Measurements from ENCODE around the gene LMO3. TPM values are rescaled to one million over a fixed set of nuclear protein-coding genes. Genes with fewer than 3 reads are reported as not detected.

LMO3 gene
- polyA plus RNA-seq, 1 experiment, result not detected

- TF ChIP-seq, protein P1, sequence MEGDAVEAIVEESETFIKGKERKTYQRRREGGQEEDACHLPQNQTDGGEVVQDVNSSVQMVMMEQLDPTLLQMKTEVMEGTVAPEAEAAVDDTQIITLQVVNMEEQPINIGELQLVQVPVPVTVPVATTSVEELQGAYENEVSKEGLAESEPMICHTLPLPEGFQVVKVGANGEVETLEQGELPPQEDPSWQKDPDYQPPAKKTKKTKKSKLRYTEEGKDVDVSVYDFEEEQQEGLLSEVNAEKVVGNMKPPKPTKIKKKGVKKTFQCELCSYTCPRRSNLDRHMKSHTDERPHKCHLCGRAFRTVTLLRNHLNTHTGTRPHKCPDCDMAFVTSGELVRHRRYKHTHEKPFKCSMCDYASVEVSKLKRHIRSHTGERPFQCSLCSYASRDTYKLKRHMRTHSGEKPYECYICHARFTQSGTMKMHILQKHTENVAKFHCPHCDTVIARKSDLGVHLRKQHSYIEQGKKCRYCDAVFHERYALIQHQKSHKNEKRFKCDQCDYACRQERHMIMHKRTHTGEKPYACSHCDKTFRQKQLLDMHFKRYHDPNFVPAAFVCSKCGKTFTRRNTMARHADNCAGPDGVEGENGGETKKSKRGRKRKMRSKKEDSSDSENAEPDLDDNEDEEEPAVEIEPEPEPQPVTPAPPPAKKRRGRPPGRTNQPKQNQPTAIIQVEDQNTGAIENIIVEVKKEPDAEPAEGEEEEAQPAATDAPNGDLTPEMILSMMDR (IDR thresholded peaks at IDR 0.05; ENCODE audit: insufficient read depth, low read depth, low read length), result no peak
- ChIA-PET CTCF (no interaction called here), POLR2A (no interaction called here)
- no peaks in the 10 kb centered on the region for H3K36me3 ChIP-seq (ENCODE audit: control insufficient read depth, insufficient read depth, low read length)
- DNase-seq (ENCODE audit: low read depth), result no peak
- H3K4me3 ChIP-seq (ENCODE audit: low read depth, low read length), result no peak overlapping the region
- no peaks in the 10 kb centered on the region for H3K27me3 ChIP-seq (ENCODE audit: control insufficient read depth, insufficient read depth, low read length)
These were observed 3.5 kb downstream of the LMO3 start for GRCh38 chr12:16602412-16602811.

- no peak for DNase-seq (ENCODE audit: low read depth)
- no peaks in the 10 kb centered on the region for H3K27me3 ChIP-seq (ENCODE audit: control insufficient read depth, insufficient read depth, low read length)
- H3K4me3 ChIP-seq (ENCODE audit: low read depth, low read length), result no peak overlapping the region
- no peaks in the 10 kb centered on the region for H3K36me3 ChIP-seq (ENCODE audit: control insufficient read depth, insufficient read depth, low read length)
- TF ChIP-seq, protein P1 (IDR thresholded peaks at IDR 0.05; ENCODE audit: insufficient read depth, low read depth, low read length), result no peak
- ChIA-PET CTCF (interaction anchor here (0.6 kb wide), 1 partner anchor 11 kb away, joined by 3 read pairs; no protein-coding TSS in a partner anchor), POLR2A (no interaction called here)
These were observed 5.4 kb downstream of the LMO3 start for GRCh38 chr12:16600525-16600924.

GRCh38 chr12:16599081-16599480, 6.9 kb downstream of the LMO3 start:
- TF ChIP-seq, protein P1 (IDR thresholded peaks at IDR 0.05; ENCODE audit: insufficient read depth, low read depth, low read length), result no peak
- CTCF ChIA-PET, result no interaction called here
- Histone ChIP-seq H3K36me3 (ENCODE audit: control insufficient read depth, insufficient read depth, low read length) (no peaks in the 10 kb centered on the region), H3K27me3 (ENCODE audit: control insufficient read depth, insufficient read depth, low read length) (no peaks in the 10 kb centered on the region), H3K4me3 (ENCODE audit: low read depth, low read length) (no peak overlapping the region)
- POLR2A ChIA-PET, result no interaction called here
- no peak for DNase-seq (ENCODE audit: low read depth)

GRCh38 chr12:16594797-16595196, 11.2 kb downstream of the LMO3 start:
- Histone ChIP-seq H3K4me3 (ENCODE audit: low read depth, low read length) (no peak overlapping the region), H3K36me3 (ENCODE audit: control insufficient read depth, insufficient read depth, low read length) (no peaks in the 10 kb centered on the region), H3K27me3 (ENCODE audit: control insufficient read depth, insufficient read depth, low read length) (no peaks in the 10 kb centered on the region)
- CTCF ChIA-PET, result no interaction called here
- DNase-seq (ENCODE audit: low read depth), result no peak
- POLR2A ChIA-PET, result no interaction called here
- TF ChIP-seq, protein P1 (IDR thresholded peaks at IDR 0.05; ENCODE audit: insufficient read depth, low read depth, low read length), result no peak

DNA sequence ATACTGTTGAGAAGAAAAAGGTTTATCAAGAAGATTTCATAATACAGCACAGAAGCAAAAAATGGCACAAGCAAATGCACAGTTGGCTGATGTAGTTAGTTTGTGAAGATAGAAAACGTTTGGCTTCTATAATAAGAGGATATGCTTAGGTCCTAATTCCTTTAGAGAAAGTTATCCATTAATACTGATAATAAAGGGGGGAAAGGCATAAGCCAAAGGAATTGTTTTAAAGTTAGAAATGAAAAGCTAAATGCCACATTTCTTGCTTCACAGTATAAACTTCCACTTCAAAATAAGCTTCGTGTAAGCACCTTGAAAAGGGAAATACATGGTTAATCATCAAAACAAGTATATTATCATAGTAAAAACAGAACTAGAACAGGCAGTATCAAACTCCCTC, 12.4 kb downstream of the LMO3 start:
- H3K27me3 ChIP-seq (ENCODE audit: control insufficient read depth, insufficient read depth, low read length), result no peaks in the 10 kb centered on the region
- TF ChIP-seq, protein P1 (IDR thresholded peaks at IDR 0.05; ENCODE audit: insufficient read depth, low read depth, low read length), result no peak
- no peak overlapping the region for H3K4me3 ChIP-seq (ENCODE audit: low read depth, low read length)
- ChIA-PET POLR2A (no interaction called here), CTCF (interaction anchor here (0.6 kb wide), 1 partner anchor 33 kb away, joined by 3 read pairs; no protein-coding TSS in a partner anchor)
- no peak for DNase-seq (ENCODE audit: low read depth)
- no peaks in the 10 kb centered on the region for H3K36me3 ChIP-seq (ENCODE audit: control insufficient read depth, insufficient read depth, low read length)

All from BJ (cell line).